H9 (cell line): ENCODE measurements around the gene ZNF608. TPM values are rescaled to one million over a fixed set of nuclear protein-coding genes. Genes with fewer than 3 reads are reported as not detected.
A peak's percentile ranks its signal among the peaks of the same experiment; 100 is the strongest.

Experiments
- DNase-seq: peaks from one replicate; pipeline ENCODE4 v3.0.0-alpha.2; 2017
- H2AFZ ChIP-seq: one replicate; pipeline ENCODE4 v1.6.1; 2013; ENCODE audit warnings: mild to moderate bottlenecking, low read length, control low read depth, moderate library complexity
- H2AK5ac ChIP-seq: 2 replicates; pipeline ENCODE4 v1.6.1; 2013; ENCODE audit warnings: low read length, control low read depth, mixed read lengths; ENCODE audit not compliant: insufficient read length
- H2BK120ac ChIP-seq: one replicate; pipeline ENCODE4 v1.6.1; 2013; ENCODE audit warnings: low read depth, mild to moderate bottlenecking, low read length, control low read depth, inconsistent platforms; ENCODE audit not compliant: poor library complexity, severe bottlenecking
- H2BK12ac ChIP-seq: 2 replicates; pipeline ENCODE4 v1.6.1; 2013; ENCODE audit warnings: low read length, control low read depth, mixed read lengths, low read depth; ENCODE audit not compliant: insufficient read length
- H2BK15ac ChIP-seq: 2 replicates; pipeline ENCODE4 v1.6.1; 2013; ENCODE audit warnings: low read depth, low read length, control low read depth
- H2BK20ac ChIP-seq: one replicate; pipeline ENCODE4 v1.6.1; 2013; ENCODE audit warnings: low read depth, mild to moderate bottlenecking, low read length, control low read depth, inconsistent platforms; ENCODE audit not compliant: poor library complexity, severe bottlenecking
- H2BK5ac ChIP-seq: 2 replicates; pipeline ENCODE4 v1.6.1; 2013; ENCODE audit warnings: low read length, control low read depth, mixed read lengths; ENCODE audit not compliant: insufficient read length
- H3K14ac ChIP-seq: 2 replicates; pipeline ENCODE4 v1.6.1; 2013; ENCODE audit warnings: low read length, control low read depth; ENCODE audit not compliant: insufficient read depth
- H3K18ac ChIP-seq: 2 replicates; pipeline ENCODE4 v1.6.1; 2013; ENCODE audit warnings: low read depth, mild to moderate bottlenecking, mixed read lengths, low read length, control low read depth; ENCODE audit not compliant: insufficient read length
- H3K23ac ChIP-seq: 2 replicates; pipeline ENCODE4 v1.6.1; 2013; ENCODE audit warnings: low read length, control low read depth, mixed read lengths, low read depth; ENCODE audit not compliant: insufficient read length
- H3K23me2 ChIP-seq: 2 replicates; pipeline ENCODE4 v1.6.1; 2013; ENCODE audit warnings: low read depth, mild to moderate bottlenecking, mixed read lengths, low read length, control low read depth; ENCODE audit not compliant: insufficient read length, poor library complexity, severe bottlenecking
- H3K27ac ChIP-seq: 2 replicates; pipeline ENCODE4 v1.5.1; 2013; ENCODE audit warnings: low read length, control low read depth, mixed read lengths, low read depth; ENCODE audit not compliant: insufficient read length
- H3K27me3 ChIP-seq: 2 replicates; pipeline ENCODE4 v1.6.1; 2013; ENCODE audit warnings: low read length, control low read depth, inconsistent platforms; ENCODE audit not compliant: insufficient read depth
- H3K4ac ChIP-seq: 2 replicates; pipeline ENCODE4 v1.6.1; 2013; ENCODE audit warnings: low read depth, mild to moderate bottlenecking, control low read depth, inconsistent platforms, low read length, moderate library complexity
- H3K4me1 ChIP-seq: 2 replicates; pipeline ENCODE4 v1.6.1; 2013; ENCODE audit warnings: low read length, control low read depth, inconsistent platforms; ENCODE audit not compliant: insufficient read depth
- H3K4me2 ChIP-seq: 2 replicates; pipeline ENCODE4 v1.6.1; 2013; ENCODE audit warnings: low read length, control low read depth, mixed read lengths; ENCODE audit not compliant: insufficient read length, insufficient read depth
- H3K56ac ChIP-seq: 2 replicates; pipeline ENCODE4 v1.6.1; 2013; ENCODE audit warnings: low read depth, mild to moderate bottlenecking, mixed read lengths, low read length, control low read depth; ENCODE audit not compliant: insufficient read length
- H3K79me1 ChIP-seq: 2 replicates; pipeline ENCODE4 v1.6.1; 2013; ENCODE audit warnings: low read depth, mild to moderate bottlenecking, moderate library complexity, low read length, control low read depth, inconsistent platforms; ENCODE audit not compliant: insufficient read depth, poor library complexity, severe bottlenecking
- H3K79me2 ChIP-seq: 2 replicates; pipeline ENCODE4 v1.6.1; 2013; ENCODE audit warnings: low read length, control low read depth, inconsistent platforms; ENCODE audit not compliant: insufficient read depth
- H3K9ac ChIP-seq: 2 replicates; pipeline ENCODE4 v1.6.1; 2013; ENCODE audit warnings: low read length, control low read depth, mixed read lengths; ENCODE audit not compliant: insufficient read length; ENCODE audit errors: extremely low read depth
- H3K9me3 ChIP-seq: one replicate; pipeline ENCODE4 v1.6.1; 2013; ENCODE audit warnings: low read depth, low read length, inconsistent platforms; ENCODE audit not compliant: control insufficient read depth
- H3T11ph ChIP-seq: one replicate; pipeline ENCODE4 v1.6.1; 2013; ENCODE audit warnings: mild to moderate bottlenecking, low read length, control low read depth, inconsistent platforms
- H4K20me1 ChIP-seq: one replicate; pipeline ENCODE4 v1.6.1; 2013; ENCODE audit not compliant: control insufficient read depth, insufficient read length, insufficient read depth
- H4K5ac ChIP-seq: 2 replicates; pipeline ENCODE4 v1.6.1; 2013; ENCODE audit warnings: low read depth, mild to moderate bottlenecking, mixed read lengths, low read length, control low read depth; ENCODE audit not compliant: insufficient read length
- H4K8ac ChIP-seq: replicated peaks from 2 replicates; pipeline ENCODE4 v1.6.1; 2013; ENCODE audit warnings: low read length, control low read depth, mixed read lengths, low read depth; ENCODE audit not compliant: insufficient read length
- H4K91ac ChIP-seq: 2 replicates; pipeline ENCODE4 v1.6.1; 2013; ENCODE audit warnings: low read depth, mild to moderate bottlenecking, moderate library complexity, mixed read lengths, low read length, control low read depth; ENCODE audit not compliant: insufficient read length
- H3K27ac Mint-ChIP-seq, 3 experiments: 2 replicates in 2 of 3; 3 replicates in 1 of 3; pipeline ENCODE4 v1.8.0; 2020 to 2021; ENCODE audit warnings: mixed read lengths in 3 of 3, mild to moderate bottlenecking in 1 of 3, moderate library complexity in 1 of 3
- H3K27me3 Mint-ChIP-seq: 2 replicates; pipeline ENCODE4 v1.8.0; 2021; ENCODE audit warnings: low read depth, mild to moderate bottlenecking, moderate library complexity, mixed read lengths
- H3K36me3 Mint-ChIP-seq, 3 experiments: 2 replicates in 2 of 3; 3 replicates in 1 of 3; pipeline ENCODE4 v1.8.0; 2020 to 2021; ENCODE audit warnings: low read depth in 3 of 3, mixed read lengths in 3 of 3; ENCODE audit not compliant: insufficient read depth in 1 of 3
- H3K4me1 Mint-ChIP-seq, 2 experiments: 2 replicates each; pipeline ENCODE4 v1.8.0; 2020; ENCODE audit warnings: mixed read lengths in 2 of 2
- H3K4me3 Mint-ChIP-seq, 2 experiments: 2 replicates in 1 of 2; 3 replicates in 1 of 2; pipeline ENCODE4 v1.8.0; 2020 to 2021; ENCODE audit warnings: mild to moderate bottlenecking in 2 of 2, mixed read lengths in 2 of 2, moderate library complexity in 1 of 2
- H3K9me3 Mint-ChIP-seq, 2 experiments: 2 replicates in 1 of 2; 3 replicates in 1 of 2; pipeline ENCODE4 v1.8.0; 2020; ENCODE audit warnings: mild to moderate bottlenecking in 2 of 2, mixed read lengths in 2 of 2, moderate library complexity in 1 of 2
- CTCF ChIP-seq: fragments of 200-600 bp; sonication (generic); conservative IDR thresholded peaks from 3 replicates; pipeline ENCODE4 v1.8.0; 2021; ENCODE audit warnings: antibody characterized with exemption, mild to moderate bottlenecking
- WGBS: extraction: QIAGEN DNeasy Blood & Tissue Kit; methylation state at CpG from one replicate; pipeline ENCODE4 v1.1.7; 2013; ENCODE audit warnings: missing lambda C conversion rate, low lambda C conversion rate, mixed read lengths; ENCODE audit not compliant: insufficient read length; ENCODE audit errors: extremely low coverage; 5-methylcytosine and 5-hydroxymethylcytosine counted together
- long read RNA-seq: library from polyadenylated mRNA; unstranded; transcript quantifications from one replicate; pipeline ENCODE4 v2.0.0, GENCODE V29; 2020
- total RNA-seq: library from RNA; stranded (reverse); gene quantifications from 2 replicates; pipeline ENCODE4 v1.2.1, GENCODE V29; 2021

The ZNF608 gene
- total RNA-seq, result 63.7 and 67.0 TPM in 2 replicates
- long read RNA-seq, transcript ZNF608-209 (5 exons, 2,737 nt), result major isoform, 47 of 122 reads
- long read RNA-seq, transcript ZNF608-205 (5 exons, 2,605 nt), result minor isoform, 18 of 122 reads
- long read RNA-seq, partial matches to known transcripts, result 33 of 122 reads
- long read RNA-seq, other reads (novel, unspliced or antisense), result 24 of 122 reads

GRCh38 chr5:124745928-124746915 is at the start of gene ZNF608:
ZNF608 (minus strand) TSS chr5:124746639; CDS start chr5:124744989, 1,650 bp downstream.
- H3K27me3 Mint-ChIP-seq, result no peaks in the 10 kb centered on the region
- no peak for DNase-seq
- Histone ChIP-seq H2BK20ac (no peak within 1 kb of the TSS), H3K23me2 (peaks cover 37% of the 10 kb centered on the region), H4K20me1 (no peaks in the 10 kb centered on the region), H4K8ac (no peak within 1 kb of the TSS), H3K14ac (no peak within 1 kb of the TSS), H2BK5ac (no peak within 1 kb of the TSS), H3K9me3 (no peaks in the 10 kb centered on the region), H2AK5ac (no peak within 1 kb of the TSS), H3K27ac (peak within 1 kb of the TSS; percentile 83), H3K4ac (no peak within 1 kb of the TSS), H2BK12ac (no peak within 1 kb of the TSS), H3K18ac (no peak within 1 kb of the TSS), H4K5ac (no peak within 1 kb of the TSS), H3K79me1 (no peaks in the 10 kb centered on the region), H3K4me2 (peak within 1 kb of the TSS; percentile 89), H3K79me2 (peaks cover 43% of the 10 kb centered on the region; the same call in 1 of the 2 replicates), H2BK15ac (no peak within 1 kb of the TSS), H4K91ac (no peak within 1 kb of the TSS), H3K56ac (no peak within 1 kb of the TSS), H2AFZ (no peak within 1 kb of the TSS), H3K23ac (no peak within 1 kb of the TSS), H3K4me1 (peaks cover 8% of the 10 kb centered on the region; the same call in 1 of the 2 replicates), H3K9ac (peak within 1 kb of the TSS; percentile 69), H3T11ph (no peak within 1 kb of the TSS), H3K27me3 (no peaks in the 10 kb centered on the region), H2BK120ac (no peak within 1 kb of the TSS)
- peaks cover 0 to 2% of the 10 kb centered on the region in 2 experiments; a peak in 2 of 5 replicates for H3K9me3 Mint-ChIP-seq
- peak within 1 kb of the TSS; percentile 96 to 100 (median 99) for H3K27ac Mint-ChIP-seq
- peaks cover 0 to 5% (median 4%) of the 10 kb centered on the region in 3 experiments; a peak in 5 of 7 replicates for H3K36me3 Mint-ChIP-seq
- no CpG with 5 or more reads among the region's 18 CpGs for WGBS
- no peak within 1 kb of the TSS for H3K4me3 Mint-ChIP-seq
- TF ChIP-seq CTCF, result no peak; the same call in 2 of the 3 replicates
- peaks cover 22 to 26% of the 10 kb centered on the region in 2 experiments for H3K4me1 Mint-ChIP-seq
